Lower leg skin (tissue), 3 donors: ENCODE measurements around the gene NDUFAF2.

Source experiments
- CTCF ChIP-seq, 3 donors: fragments of 450-650 bp; IDR thresholded peaks; one replicate each; pipeline ENCODE4 v1.5.1; 2016; ENCODE audit warnings: antibody characterized with exemption in 3 of 3, mild to moderate bottlenecking in 3 of 3, moderate library complexity in 2 of 3
- POLR2A ChIP-seq, 2 donors: fragments of 450-650 bp; IDR thresholded peaks; one replicate each; pipeline ENCODE4 v1.6.1; 2016 to 2017; ENCODE audit warnings: antibody characterized with exemption in 2 of 2, mild to moderate bottlenecking in 1 of 2, moderate library complexity in 1 of 2

GRCh38 chr5:61177070-61177469 lies 232.1 kb downstream of the NDUFAF2 start:
- no peak for TF ChIP-seq CTCF (IDR thresholded peaks at IDR 0.05)
- TF ChIP-seq POLR2A (IDR thresholded peaks at IDR 0.05): no peak
